Subcutaneous adipose tissue (tissue), 4 donors: ENCODE results near the gene MRPL19. TPM values are rescaled to one million over a fixed set of nuclear protein-coding genes. Genes with fewer than 3 reads are reported as not detected.

Experiments used
- CTCF ChIP-seq: fragments of 450-650 bp; IDR thresholded peaks from one replicate; pipeline ENCODE4 v1.5.1; 2016; ENCODE audit warnings: low read depth, mild to moderate bottlenecking, control low read depth, antibody characterized with exemption, moderate library complexity
- total RNA-seq, 4 donors: library from RNA; depleted of rRNA; stranded (reverse); fragments of >200 nt; gene quantifications; one replicate each; pipeline ENCODE4 v1.1.0, GENCODE V29; 2016

The MRPL19 gene
- total RNA-seq, 4 donors from 2014 or later = 24.1 to 39.1 (median 32.0) TPM

GRCh38 chr2:75716406-75716805 is 69.8 kb downstream of the MRPL19 start:
- TF ChIP-seq CTCF = no peak

GRCh38 chr2:75719616-75720015 is 73.0 kb downstream of the MRPL19 start:
- TF ChIP-seq CTCF = no peak

- TF ChIP-seq CTCF = no peak
These were observed 73.9 kb downstream of the MRPL19 start for GRCh38 chr2:75720525-75720924.

GRCh38 chr2:75722687-75723086 is 76.1 kb downstream of the MRPL19 start:
- TF ChIP-seq CTCF = no peak

- TF ChIP-seq CTCF = no peak
These were observed 82.2 kb downstream of the MRPL19 start for GRCh38 chr2:75728614-75729419.

GRCh38 chr2:75729861-75730260 is 83.3 kb downstream of the MRPL19 start:
- no peak for TF ChIP-seq CTCF

GRCh38 chr2:75736276-75736675 is 89.7 kb downstream of the MRPL19 start:
- TF ChIP-seq CTCF = no peak
